Activated CD4-positive, alpha-beta T cell treated with anti-CD3 and anti-CD28 coated beads, Interleukin-2, amount 50 U/mL, for 16 hours (primary cell): ENCODE measurements around the gene FOXB1.

Experiments
- DNase-seq: peaks from one replicate; pipeline ENCODE4 v3.0.0-alpha.2; 2020

Gene FOXB1

GRCh38 chr15:60021589-60022378, 17.7 kb downstream of the FOXB1 start:
- DNase-seq, result no peak

- DNase-seq, result no peak
These were observed 18.2 kb downstream of the FOXB1 start for GRCh38 chr15:60022379-60022741.

- DNase-seq, result no peak
These were observed 22.4 kb downstream of the FOXB1 start for GRCh38 chr15:60026555-60026954.

- DNase-seq, result no peak
These were observed 31.2 kb downstream of the FOXB1 start for GRCh38 chr15:60035344-60035743.

GRCh38 chr15:60039316-60039715, 35.2 kb downstream of the FOXB1 start:
- DNase-seq, result no peak

GRCh38 chr15:60043744-60044435, 39.8 kb downstream of the FOXB1 start:
- no peak for DNase-seq

GRCh38 chr15:60044636-60045270, 40.6 kb downstream of the FOXB1 start:
- DNase-seq, result peak; percentile 62

GRCh38 chr15:60047701-60048100, 43.6 kb downstream of the FOXB1 start:
- no peak for DNase-seq

- DNase-seq, result no peak
These were observed 45.8 kb downstream of the FOXB1 start for GRCh38 chr15:60049948-60050347.

GRCh38 chr15:60052796-60053195, 48.7 kb downstream of the FOXB1 start:
- no peak for DNase-seq

GRCh38 chr15:60054472-60054871, 50.4 kb downstream of the FOXB1 start:
- DNase-seq, result no peak
